HG02973 (cell line): Measurements from ENCODE around the gene LMBR1.

Source experiments
- ATAC-seq: cut with Tn5 transposase; IDR thresholded peaks from one replicate; pipeline ENCODE4 v1.9.1; 2021; ENCODE audit warnings: moderate library complexity; ENCODE audit not compliant: unreplicated experiment

Gene LMBR1

DNA sequence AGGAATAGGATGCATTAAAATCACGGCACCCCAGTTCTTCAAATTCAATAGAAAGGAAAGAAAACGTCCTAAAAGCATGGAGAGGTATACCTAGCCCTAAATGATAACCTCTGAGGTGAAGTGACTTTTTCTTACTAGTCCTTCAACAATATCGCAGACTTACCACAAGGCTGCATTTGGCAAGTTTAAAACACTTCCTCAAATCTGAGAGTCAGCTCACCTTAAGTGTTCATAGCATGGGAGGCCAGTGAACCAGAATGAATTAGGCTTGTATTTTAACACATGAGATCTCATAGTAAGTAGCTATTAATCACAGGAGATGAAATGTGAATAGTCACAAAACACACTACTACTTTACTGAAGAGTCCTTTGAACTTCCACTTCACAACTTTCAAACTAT is 128.2 kb downstream of the LMBR1 start:
- no peak for ATAC-seq

DNA sequence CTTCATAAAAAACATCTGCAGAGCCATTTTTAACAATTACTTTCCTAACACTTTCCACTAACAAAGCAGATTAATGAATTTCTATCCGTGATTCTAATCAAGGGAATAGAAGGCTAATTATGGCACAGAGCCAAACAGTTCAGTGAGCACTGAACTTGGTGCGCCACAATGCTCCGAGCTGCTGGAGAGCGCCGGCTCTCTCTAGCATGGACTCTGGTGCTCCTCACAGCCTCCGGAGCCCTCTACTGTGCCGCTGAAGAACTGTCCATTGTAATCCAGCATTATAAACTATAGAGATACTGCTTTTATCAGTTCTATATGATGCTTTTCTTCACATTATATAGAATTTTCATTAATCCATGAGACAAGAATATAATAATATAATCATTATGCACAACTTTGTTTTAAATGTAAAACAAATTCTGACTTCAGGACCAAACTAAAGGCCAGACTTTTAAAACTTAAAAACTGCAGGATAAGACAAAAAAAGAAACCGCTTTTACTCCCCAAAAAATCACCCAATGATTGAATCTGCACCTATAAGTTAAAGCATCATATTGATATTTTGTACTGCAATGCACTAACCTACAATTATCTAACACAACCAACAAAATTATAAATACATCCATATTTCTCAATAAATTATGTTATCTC is 128.8 kb downstream of the LMBR1 start:
- ATAC-seq = no peak

DNA sequence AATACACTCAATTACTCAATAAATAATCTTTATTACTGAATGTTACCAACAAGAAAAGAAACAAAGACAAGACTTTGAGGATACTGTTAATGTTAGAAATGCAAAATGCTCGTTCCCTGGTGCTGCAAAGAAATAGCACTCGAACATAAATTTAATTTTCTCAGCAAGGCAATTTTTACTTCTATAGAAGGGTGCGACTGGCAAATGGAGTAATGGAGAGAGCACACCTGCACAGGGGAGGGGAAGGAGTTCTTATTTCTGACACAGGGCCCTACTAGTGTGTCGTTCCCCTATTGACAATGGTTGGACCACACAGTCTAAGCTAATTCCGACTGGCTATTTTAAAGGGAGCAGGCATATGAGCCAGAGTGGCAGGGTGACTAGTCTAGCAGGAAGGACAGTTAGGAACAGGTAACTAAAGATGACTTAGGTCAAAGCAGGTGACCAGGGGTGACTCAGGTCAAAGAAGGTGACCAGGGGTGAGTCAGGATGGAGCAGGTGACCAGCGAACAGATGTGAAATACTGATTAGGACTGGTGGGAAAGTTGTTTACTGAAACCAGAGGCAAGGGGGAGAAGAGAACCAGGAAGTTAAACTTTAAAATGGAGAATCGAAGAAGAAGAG is 133.3 kb downstream of the LMBR1 start:
- no peak for ATAC-seq

DNA sequence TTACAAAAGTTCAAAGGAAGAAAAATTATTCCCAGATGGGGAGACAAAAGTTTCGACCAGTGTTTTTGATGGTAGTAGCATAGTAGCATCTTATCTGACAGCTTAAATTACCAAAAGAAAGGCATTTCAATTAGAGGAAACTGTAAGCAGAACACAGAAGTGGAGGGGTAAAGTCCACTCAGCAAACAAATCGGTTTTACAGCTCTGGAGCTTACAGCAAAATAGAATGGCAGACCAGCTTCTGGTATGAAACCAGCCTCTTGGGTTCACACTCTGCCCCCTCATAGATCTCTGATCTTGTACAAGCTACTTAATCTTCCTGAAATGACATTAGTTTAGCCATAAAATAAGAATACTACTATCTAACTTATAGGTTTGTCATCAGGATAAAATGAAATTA is 133.8 kb downstream of the LMBR1 start:
- no peak for ATAC-seq

DNA sequence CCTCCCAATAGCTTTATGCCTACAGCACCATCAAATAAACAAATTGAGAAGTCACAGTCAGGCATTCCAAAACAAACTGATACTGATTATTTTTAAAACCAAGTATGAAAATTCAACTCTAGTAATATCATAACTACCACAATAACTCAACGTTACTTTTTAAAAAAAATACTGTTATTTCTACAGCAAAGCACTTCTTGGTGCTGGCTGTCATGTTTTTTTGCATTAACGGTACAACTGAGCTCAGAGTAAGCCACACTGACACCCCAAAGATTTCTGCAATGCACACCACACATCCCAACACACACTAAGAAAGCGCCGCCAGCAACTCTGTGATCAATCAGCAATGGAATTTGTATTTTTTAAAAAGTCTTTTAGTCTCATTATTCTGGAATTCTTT is 138.8 kb downstream of the LMBR1 start:
- ATAC-seq = no peak

DNA sequence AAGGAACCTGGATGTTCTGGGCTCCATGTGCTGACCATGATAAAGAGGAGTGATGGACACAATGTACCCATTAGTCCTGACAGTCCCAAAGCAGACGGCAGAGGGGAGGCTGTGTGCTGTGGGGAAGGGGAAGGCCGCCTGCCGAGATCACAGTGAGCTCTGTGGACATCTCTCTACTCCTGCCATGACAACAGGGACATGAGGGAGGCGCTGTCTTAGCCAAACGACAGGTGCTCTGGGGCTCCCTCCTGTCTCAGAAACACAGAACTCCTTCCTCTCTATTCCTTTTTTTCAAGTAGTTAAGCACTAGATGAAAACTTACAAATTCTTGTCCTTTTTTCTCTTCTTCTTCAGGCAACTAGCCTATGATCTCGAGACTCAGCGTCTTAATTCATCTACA is 139.4 kb downstream of the LMBR1 start:
- no peak for ATAC-seq

DNA sequence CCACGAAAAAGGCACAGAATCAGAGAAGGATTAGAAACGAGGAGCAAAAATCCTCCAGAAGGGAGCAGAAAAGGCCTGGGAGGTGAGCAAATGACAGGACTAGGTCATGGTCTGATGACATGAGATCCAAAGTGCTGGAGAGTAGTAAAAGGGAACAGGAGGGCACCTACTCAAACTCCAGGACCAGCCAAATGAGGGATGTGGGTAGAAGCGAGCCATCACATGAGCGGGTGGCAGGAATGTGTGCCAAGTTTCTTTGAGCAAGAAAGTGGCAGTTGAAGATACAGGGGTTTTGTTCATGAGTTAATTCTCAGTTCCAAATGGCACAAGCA is 139.8 kb downstream of the LMBR1 start:
- no peak for ATAC-seq

DNA sequence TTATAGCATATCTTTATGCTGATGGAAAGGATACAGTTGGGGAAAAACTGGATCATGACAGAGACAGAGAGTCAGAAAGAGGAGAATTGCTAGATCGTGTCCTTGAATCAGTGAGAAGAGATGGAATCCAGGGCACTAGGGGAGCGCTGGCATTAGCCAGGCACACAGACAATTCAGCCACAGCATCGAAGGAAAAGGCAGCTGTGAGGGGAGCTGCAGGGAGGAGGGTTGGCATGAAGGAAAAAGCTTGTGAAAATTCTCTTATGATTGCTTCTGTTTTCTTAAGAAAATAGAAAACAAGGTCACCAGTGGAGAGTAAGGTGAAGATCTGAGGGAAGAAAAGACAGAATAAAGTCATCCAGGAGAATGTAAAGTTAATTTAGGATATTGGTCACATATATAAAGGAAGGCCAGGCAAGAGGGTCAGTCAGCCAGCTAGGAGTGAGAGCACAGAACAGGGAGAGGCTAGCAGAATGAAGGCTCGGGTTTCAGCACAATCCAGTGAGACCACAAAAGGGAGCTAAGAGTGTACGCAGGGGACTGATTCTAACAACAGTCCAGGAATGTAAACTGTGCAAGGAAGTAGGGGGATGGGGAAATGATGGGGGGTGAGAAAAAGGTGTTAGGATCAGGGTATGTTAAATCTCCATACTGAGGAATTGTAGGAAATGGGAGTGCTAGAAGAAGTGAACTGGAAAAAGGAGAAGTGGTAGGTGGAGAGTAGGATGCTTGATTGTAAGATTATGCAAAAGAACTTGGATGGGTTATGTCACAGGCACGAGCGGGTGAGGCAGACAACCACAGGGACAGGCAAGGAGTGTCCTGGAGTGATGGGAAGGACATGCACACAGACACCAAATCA is 140.4 kb downstream of the LMBR1 start:
- ATAC-seq = no peak

DNA sequence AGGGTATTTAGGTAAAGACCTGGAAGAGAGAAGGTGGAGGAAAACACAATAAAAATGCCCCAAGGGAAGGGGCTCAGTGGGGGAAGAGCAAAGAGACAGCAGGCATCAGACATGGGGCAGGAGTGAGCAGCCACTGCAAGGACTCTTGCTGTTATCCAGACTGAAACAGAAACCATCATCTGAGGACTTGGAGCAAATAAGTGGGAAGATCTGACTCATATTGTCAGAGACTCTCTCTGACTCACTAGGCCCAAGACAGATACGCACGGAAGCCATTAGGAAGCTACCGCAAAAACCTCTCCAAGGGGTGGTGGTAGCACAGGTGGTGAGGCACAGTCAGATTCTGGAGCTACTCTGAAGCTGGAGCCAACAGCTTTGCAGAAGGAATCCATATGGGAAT is 141.7 kb downstream of the LMBR1 start:
- peak; percentile 75 for ATAC-seq

DNA sequence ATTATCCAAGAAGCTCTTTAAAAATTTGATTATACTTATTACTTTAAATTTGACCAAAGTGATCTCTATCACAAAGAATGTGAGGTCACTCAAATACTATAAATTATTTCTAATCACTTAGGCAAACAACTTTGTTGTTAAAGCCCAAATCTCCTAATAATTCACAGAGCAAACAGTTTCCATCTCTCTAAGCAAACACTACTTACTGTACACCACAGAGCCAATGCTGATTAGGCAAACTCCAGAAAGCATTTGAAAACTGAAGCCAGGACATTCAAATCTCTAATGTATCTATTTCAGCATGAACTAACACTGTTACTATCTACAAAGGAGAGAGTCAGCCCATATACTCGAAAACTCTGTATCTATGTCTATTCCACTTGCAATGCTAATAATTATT is 145.3 kb downstream of the LMBR1 start:
- ATAC-seq = no peak

DNA sequence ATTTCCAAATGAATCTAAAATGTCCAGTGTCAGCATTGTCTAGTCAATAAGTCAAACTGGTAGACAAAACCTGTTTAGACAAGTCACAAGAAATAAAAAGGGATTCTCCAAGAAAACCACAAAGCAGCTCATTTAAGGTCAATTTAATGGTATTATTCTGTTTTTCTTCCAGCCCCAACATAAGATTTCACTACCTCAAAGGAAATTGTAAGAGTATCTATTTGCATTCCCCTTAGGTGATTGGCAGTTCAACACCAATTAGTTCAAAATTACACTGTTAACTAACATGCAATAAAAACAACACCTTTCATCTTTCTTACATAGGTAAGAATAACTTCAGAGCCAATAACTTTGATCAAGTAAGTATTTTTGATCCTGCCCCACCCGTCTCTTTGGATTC is 146.1 kb downstream of the LMBR1 start:
- ATAC-seq = no peak

DNA sequence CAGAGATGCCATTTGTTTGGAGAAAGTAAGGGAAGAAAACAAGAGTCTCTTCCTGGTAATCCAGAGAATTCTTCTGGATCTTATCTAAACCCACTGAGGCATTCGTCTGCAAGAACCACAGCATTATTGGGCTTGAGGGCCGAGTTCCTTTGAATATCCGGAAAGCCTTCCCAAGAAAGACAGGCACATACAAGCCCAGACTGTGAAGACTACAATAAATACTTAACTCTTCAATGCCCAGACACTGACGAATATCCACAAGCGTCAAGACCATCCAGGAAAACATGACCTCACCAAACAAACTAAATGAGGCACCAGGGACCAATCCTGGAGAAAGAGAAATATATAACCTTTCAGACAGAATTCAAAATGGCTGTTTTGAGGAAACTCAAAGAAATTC is 153.4 kb downstream of the LMBR1 start:
- no peak for ATAC-seq

DNA sequence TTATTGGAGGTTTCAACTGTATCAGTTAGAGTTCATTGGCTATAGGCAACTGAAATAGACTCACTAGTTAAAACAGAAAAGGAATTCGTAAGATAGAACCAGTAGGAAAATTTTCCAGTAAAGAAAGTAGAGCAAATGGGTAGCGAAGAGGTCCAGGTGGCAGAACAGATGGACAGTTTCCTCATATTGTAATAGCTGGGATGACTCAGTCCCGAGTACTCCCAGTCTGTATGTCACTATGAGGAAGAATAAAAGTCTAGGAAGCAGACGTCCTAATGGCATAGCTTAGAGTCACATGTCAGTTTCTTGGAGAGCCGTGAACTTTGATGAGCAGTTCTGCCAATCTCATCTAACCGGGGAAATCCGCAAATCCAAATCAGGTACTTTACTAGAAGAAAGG is 157.1 kb downstream of the LMBR1 start:
- no peak for ATAC-seq

DNA sequence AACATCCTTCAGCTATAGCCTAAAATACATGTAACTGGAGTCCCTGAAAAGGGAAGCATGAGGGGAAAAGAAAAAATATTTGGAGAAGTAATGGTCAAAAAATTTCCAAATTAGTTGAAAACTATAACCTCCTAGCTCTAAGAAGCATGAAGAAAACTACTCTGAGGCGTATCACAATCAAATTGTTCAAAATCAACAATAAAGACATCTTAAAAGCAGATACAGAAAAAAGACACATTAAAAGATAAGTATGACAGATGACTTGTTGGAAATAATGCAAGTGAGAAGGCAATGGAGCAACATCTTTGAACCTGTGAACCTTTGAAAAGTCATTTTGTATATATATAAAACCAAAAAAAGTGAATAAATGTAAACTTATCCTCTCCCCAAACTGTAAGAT is 159.3 kb downstream of the LMBR1 start:
- no peak for ATAC-seq

DNA sequence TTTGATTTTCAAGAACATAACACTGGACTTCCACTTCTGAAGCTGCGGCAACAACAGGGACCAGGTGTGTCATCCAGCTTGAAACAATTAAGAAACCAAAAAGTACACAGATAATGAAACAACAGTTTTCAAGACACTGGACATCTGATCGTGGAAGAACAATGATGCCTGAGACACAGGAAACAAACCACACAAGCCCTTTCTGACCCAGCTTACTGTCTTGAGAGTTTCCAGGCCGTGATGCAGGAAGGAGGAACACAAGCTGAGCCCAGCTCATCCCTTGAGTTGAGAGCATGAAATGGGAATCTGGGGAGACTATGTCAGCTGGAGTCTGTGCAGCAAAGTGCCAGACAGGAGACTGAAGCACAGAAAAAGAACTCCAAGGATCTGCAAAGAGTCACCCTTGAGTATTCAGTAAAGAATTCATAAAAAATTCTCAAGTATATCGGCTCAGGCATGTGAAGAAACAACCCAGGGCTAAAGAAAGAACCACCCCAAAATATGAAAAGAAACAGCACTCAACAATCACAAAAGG is 160.8 kb downstream of the LMBR1 start:
- no peak for ATAC-seq

DNA sequence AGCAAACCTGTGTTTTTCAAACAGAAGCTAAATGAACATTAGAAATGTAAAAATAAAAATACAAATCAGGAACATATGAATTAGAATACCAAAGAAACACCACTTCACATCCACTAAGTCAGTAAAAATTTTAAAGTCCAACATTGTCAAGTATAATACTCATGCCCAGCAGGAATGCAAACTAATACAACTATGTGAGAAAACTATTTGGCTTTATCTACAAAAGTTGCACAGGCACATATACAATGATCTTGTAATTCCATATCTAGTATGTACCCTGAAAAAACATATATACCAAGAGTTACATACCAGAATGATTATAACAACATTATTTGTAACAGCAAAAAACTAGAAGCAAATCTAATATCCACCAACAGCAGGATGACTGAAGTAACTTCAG is 161.3 kb downstream of the LMBR1 start:
- ATAC-seq = no peak

DNA sequence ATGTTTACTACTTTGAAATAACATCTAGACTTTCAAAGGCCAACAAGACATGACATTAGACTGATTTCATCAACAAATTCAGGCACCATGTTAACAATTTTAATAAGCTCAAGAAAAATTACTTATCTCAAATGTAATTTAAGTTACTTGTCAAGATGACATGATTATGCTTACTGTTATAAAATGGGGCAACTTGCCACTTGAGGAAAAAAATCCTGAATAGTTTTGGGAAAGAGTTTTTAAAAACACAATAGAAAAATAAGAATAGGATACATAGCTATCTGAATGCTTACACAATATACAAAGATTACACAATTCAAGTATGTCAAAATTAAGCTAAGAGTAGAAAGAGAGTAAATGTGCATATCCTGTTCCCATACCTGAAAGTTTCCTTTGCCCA is 167.0 kb downstream of the LMBR1 start:
- ATAC-seq = no peak

DNA sequence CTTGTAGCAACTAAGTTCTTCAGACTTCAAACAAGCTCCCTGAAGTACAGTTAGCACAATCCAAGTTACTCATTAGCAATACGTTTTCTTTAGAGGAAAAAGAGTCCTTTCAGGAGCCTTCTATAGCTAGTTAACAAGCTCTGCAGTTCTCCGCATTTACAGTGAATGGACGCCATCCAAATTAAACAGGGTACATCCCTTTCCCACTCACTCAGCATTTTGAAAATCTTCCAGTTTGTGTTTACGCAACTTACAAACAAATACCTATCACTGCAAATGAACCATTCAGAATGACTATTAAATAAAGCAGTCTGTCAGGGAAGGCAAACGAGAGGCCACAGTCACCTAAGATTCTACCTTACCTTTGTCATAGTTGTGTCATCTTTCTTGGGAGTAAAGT is 167.9 kb downstream of the LMBR1 start:
- ATAC-seq = no peak

DNA sequence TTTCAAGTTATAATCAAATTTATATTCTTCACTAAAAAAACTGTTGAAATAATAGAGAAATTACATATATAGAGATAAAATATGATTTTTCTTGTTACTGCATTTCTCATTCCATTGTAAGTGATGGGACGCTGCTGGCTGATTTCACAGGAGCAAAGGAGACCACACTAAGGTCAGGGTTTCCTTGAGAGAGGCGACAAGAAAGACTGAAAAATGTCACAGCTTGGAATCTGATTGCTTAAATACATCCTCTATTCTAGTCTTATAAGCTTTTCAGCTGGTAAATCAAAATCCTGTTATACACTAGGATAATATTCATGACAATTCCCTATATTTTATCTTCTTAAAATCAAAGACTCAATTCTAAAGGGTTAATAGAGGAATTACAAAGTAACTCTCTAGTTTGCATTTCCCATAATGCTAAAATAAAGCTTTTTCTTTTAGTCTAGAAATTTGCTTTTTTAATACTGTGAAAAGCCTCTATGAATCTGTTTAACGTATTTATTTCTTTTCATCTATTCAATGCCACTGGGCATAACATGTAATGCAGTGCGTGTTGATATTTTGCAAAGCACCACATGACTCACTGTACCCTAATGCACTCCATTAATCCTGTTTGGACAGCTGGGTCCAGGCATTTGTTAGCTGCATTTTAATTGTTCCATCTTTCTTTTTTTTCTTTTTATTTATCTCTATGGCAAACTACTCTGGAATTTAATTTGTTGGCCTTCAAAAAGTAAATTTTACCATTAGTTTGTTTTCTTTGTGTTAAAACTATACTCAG is 170.7 kb downstream of the LMBR1 start:
- no peak for ATAC-seq

DNA sequence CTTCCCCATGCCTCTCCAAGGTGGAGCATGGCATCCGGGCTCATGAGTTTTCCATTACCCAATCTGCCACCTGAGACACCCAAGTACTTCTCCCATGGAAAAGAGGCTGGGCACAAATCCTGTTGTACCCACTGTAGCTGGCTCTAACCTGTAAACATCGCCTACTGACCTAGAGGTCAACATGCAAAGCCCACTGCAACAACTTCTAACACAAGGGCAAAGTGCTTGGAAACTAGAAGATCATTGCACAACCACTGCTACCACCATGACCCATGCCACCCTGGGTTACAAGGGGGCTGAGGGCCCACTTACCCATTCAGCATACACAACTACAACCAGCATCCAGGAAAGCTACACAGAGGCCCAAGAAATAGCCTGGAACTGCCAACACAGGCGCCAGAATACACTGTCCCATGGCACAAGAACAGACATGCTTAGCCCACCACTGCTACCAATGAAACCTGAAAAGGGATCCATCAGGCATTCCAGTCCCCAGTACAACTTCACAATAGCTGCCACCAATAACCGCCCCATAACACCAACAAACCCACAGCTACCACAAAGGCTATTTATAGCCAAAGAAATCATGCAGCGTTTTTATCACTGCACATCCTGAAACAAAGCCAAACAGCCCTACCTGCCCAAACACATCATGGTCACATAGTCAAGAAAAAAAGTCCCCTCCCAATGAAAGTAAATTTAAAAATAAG is 189.1 kb downstream of the LMBR1 start:
- no peak for ATAC-seq

DNA sequence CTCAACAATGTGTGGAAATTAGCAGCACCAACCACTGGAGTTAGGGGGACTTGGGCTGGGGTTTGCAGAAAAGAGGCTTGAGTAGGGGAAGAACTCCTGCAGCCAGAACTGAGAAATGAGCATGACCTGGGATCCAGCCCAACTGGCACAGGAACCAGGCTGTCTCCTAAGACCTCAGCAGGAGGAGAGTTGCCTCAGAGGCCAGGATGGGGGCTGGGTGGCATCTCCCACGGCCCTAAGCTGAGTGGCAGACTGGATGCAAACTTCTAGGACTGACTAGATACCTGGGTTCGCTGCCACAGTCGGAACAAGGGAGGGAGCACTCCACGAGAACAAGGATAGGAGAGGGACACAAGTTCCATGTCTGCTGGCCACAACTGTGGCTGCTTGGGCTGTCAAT is 189.8 kb downstream of the LMBR1 start:
- no peak for ATAC-seq
